MM.1S (cell line): Measurements from ENCODE around the gene MVB12B.

Experiments used
- CTCF ChIP-seq: fragments of 300-600 bp; sonication (generic); IDR thresholded peaks from 2 replicates; pipeline ENCODE4 v1.5.1; 2016; ENCODE audit warnings: antibody characterized with exemption, low read length, mixed read lengths
- EZH2 ChIP-seq: fragments of 300-600 bp; sonication (generic); optimal IDR thresholded peaks from 2 replicates; pipeline ENCODE3; 2017; ENCODE audit warnings: low read depth, mild to moderate bottlenecking, antibody characterized with exemption, low read length, mixed read lengths
- EZH2phosphoT487 ChIP-seq: fragments of 300-600 bp; sonication (generic); IDR thresholded peaks from 2 replicates; pipeline ENCODE4 v1.6.1; 2018; ENCODE audit warnings: antibody characterized with exemption, low read length

DNA sequence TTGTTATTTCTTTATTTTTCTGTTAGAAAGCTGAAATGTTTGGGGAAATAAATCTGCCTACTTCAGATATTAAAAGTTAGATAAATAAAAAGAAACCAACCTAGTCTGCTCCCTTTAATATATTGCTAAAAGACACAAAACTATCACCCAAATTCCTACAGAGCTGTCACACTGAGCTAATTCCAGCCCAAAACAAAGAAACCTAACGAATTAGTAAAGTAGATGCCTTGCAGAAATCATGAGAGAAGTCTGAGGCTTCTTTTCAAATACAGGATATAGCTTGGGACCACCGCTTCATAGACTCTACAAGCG is 164.9 kb downstream of the MVB12B start:
- TF ChIP-seq CTCF (no peak), EZH2phosphoT487 (no peak), EZH2 (no peak)
